Middle frontal gyrus (tissue), 1 donor: Measurements from ENCODE around the gene RBM38.

Source experiments
- DNase-seq: peaks from one replicate; pipeline ENCODE4 v3.0.0-alpha.2; 2015; ENCODE audit warnings: low spot score; ENCODE audit errors: extremely low spot score

The RBM38 gene

DNA sequence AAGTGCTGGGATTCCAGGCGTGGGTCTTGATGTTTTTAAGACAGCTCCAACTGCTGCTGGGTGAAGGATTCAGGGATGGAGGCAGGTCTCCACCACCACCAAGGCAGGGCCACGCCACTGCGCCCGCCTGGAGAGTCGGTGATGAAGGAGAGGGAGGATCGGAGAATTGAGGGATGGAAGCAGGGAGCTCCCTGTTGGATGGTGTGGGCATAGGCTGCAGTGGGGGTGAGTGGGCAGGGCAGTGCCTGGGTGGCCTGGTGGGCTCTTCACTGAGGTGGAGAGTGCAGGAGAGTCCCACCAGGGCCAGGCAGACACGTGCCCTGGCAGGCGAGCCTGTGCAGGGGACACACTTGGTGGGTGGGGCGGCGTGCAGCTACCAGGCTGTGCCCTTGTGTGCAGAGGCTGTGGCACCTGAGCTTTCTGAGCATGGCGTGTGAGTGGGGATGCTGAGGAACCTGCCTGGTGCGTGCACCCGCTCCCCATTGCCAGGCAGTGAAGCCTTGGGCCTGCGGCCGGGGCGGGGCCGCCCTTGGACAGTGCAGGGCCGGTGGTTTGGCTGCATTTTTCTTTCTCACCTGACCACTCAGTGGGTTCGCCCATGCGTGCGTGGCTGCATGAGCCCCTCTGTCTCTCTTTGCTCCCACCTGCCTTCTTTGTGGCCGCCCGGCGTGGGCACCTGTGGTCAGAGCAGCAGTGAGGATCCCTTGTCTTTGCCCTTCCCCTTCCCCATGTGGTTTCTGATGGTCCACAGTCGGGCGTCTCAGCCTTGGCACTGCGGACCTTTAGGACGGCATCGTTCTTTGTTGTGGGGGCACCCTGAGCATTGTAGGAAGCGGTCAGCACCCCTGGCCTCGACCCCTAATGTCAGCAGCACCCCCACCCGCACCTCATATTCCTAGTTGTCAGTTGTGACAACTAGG is 11.3 kb downstream of the RBM38 start:
- no peak for DNase-seq

GRCh38 chr20:57403216-57403615 is 12.0 kb downstream of the RBM38 start:
- no peak for DNase-seq

DNA sequence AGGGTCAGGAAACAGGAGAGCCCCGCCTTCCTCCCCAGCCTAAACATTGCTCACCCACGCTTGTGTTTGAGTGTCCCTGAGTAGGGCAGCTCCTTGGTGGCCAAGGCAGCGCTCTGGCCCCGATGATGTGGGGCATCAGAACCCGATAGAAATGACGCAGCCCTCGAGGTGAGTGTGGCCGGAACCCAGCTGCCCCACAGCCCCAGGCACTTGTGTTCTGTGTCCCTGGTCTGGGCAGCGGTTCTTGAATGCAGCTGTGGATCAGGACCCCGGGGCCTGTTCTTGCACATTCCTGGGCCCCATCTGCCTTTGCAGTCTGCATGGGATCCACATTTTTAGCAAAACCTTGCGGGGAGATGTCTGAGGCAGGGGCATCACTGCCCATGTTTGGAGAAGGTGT is 12.8 kb downstream of the RBM38 start:
- no peak for DNase-seq

DNA sequence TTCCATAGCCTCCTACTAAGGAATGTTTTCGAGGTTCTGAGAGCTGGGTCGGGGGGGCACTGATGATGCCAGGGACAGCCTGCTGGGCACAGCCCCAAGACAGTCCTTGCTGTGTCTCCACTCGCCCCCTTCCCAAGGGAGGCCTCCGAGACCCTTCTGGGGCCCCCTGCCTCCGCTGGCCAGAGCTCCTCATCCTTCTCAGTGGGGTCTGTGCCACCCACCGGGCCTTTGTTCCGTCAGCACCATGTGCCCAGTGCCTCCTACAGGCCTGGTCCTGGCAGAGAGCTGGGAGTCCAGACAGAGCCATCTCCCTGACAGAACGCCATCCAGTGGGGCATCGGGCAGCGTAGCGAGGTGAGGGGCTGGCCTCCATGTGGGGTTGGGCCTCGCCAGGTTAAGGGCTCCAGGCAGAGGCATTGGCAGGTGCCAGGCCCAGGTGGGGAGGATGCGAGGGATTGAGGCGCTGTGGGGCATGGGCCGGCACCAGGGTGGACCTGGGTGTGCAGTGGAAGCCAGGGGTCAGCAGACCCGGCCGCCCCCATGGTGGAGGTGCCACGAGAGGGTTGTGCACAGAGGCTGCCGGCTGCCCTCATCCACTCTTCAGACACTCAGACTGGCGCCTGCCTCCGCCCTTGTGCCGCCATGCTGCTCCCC is 13.3 kb downstream of the RBM38 start:
- DNase-seq: no peak

GRCh38 chr20:57405236-57406016 is 14.2 kb downstream of the RBM38 start:
- no peak for DNase-seq

DNA sequence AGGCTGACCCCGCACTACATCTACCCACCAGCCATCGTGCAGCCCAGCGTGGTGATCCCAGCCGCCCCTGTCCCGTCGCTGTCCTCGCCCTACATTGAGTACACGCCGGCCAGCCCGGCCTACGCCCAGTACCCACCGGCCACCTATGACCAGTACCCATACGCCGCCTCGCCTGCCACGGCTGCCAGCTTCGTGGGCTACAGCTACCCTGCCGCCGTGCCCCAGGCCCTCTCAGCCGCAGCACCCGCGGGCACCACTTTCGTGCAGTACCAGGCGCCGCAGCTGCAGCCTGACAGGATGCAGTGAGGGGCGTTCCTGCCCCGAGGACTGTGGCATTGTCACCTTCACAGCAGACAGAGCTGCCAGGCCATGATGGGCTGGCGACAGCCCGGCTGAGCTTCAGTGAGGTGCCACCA is 16.4 kb downstream of the RBM38 start:
- DNase-seq: no peak

DNA sequence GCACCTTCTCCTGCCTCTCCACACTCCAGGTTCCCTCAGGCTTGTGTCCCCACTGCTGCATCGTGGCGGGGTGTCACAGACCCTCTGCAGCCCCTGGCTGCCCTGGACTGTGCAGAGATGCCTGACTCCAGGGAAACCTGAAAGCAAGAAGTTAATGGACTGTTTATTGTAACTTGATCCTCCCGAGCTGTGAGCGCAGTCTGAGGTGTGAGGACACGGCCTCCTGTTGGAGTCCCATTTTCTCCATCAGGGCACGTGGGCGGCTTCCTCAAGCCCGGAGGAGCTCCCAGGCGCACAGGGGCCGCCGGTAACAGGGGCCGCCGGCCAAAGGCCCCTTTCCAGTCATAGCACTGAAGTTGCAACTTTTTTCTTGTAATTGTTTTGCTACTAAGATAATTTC is 16.9 kb downstream of the RBM38 start:
- DNase-seq: no peak

GRCh38 chr20:57408536-57409233 is 17.5 kb downstream of the RBM38 start:
- no peak for DNase-seq

DNA sequence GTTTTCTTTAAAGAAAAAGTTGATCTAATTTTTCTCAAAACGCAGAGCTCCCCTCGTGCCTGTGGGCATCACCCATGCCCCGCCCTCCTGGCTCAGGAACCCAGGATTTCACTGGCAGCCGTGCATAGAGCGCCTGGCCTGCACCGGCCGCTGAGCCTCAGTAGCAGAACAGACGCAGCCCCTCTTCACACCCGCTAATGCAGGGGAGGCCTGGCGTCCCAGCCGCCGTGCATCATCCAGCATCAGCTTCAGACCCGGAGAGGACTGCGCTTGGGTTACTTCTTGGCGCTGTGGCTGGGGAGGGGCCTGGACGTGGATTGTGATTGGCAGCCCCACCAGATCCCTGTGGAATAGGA is 18.1 kb downstream of the RBM38 start:
- DNase-seq: no peak

DNA sequence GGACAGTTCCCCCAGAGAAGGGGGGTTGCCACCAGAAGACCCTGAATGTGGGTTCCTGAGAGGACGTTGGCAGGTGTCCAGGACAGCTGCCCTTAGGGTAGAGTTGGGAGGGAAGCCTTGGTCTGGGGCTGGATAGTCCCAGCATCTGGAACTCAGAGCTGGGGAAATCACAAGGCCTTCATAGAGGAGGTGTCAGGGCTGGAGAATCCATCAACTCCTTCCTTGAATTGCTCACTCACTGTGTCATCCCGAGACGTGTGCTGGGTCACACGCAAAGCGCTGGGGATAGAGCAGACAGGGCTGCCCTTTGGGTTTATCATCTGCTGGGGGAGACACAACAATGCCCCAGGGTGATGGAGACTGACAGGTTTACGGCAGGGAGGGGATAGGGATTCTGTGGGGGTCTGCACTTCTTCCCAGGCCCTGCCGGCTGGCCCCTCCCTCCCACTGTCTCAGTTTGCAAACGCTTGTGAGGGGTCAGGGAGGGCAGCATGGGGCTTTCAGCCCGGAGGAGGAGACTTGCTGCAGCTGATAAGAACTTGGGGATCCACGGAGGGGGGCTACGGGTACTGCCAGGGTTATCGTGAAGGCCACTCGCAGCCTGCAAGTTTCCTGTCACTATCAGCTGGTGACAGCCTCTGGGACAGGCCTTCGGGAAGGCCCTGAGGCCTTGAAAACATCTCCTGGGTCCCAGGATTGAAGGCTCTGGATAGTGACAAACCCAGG is 18.6 kb downstream of the RBM38 start:
- no peak for DNase-seq

DNA sequence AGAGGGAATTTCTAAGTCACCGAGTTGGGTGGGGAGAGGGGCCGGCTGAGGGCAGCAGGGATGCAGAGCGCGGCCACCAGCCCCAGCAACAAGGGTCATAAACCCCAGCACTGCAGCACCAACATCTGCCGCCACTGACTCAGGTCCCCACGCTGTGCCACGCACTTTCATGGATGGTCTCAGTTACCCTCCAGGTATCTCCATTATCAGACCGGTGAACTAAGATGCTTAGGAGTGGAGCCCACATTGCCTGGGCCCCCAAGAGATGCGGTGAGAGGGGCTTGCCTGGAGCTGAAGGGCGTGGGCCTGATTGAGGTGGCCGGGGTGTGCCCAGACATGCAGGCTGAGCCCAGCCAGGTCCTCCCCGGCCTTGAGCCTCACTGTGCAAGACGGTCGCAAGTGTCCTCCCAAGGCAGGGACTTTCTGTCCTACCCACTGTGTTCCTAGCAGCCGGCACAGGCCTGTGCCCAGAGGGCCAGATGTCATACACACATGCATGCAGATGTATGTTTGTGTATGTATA is 19.3 kb downstream of the RBM38 start:
- DNase-seq: no peak

DNA sequence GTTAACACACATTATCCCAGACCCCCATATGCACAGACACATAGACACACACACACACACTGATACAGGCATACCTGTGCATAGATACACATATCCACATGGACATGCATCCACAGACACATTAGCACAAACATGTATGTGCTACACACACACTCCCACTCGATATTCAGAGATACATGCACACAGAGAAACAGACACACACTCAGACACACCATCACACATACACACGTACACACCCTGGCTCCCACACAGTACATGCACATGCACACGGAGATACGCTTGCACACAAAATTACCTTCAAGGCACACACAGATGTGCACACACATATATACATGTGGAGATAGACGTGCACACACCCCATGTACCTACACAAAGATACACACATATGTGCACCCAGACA is 19.7 kb downstream of the RBM38 start:
- DNase-seq: no peak

GRCh38 chr20:57411406-57412283 is 20.4 kb downstream of the RBM38 start:
- no peak for DNase-seq

GRCh38 chr20:57412347-57413029 is 21.3 kb downstream of the RBM38 start:
- no peak for DNase-seq

GRCh38 chr20:57413986-57414385 is 22.8 kb downstream of the RBM38 start:
- DNase-seq: no peak

GRCh38 chr20:57414867-57415592 is 23.8 kb downstream of the RBM38 start:
- DNase-seq: no peak

DNA sequence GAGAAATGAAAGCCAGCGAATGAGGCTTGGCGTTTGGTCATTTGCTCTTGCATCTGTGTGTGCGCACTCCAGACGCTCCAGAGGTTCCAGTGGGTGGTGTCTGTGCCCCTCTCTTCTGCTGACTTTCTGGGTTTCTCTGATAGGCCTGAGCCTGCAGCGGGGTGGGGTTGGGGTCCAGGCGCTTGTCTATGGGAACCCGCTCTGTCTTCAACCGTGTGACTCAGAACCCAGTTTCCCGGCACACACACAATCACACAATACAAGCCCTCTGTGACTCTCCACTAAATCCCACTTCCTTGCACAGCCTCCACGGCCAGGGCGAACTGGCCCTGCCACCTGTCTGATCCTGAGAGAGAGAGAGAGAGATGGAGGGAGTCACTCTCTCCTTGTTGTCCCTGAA is 24.6 kb downstream of the RBM38 start:
- no peak for DNase-seq

GRCh38 chr20:57416296-57417022 is 25.3 kb downstream of the RBM38 start:
- DNase-seq: no peak
